CD4-positive, alpha-beta T cell treated with Interleukin-2 at 100 ng/mL for 4 hours (primary cell): Measurements from ENCODE around the gene CHI3L1.

Experiments used
- DNase-seq: peaks from one replicate; pipeline ENCODE4 v3.0.0-alpha.2; 2020; ENCODE audit warnings: low spot score

The CHI3L1 gene

DNA sequence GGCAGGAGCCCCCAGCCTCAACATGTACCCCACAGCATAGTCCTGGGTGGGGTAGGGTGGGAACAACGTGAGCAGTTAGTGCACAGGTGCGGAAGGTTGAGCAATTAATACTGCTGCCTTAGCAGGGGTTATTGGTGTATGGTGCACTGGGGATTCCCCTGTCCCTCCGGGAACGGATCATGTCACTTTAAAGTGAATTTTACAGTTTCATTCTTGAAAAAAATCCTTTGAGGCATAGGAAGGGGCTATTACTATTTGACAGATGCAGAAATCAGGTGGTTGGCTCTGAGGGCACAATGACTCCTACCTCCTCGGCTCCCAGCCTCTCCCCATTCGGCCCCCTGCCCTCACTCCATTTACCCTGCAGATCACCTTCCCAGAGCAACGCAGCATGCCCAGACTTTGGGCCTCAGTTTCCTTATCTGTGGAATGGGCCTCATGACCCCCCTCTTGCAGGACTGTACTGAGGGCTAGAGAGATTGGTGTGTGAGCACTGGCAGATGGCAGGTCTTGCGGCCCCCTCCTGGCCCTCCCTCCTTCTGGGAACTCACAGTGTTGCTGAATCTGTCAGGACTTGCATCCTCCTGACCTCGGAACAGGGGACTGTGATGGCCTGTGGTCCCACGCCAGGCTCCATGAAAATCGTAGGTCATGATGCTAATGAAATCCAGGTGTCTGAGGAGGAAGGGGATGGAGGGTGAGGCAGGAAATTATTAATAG lies 5.7 kb downstream of the CHI3L1 start:
- no peak for DNase-seq

DNA sequence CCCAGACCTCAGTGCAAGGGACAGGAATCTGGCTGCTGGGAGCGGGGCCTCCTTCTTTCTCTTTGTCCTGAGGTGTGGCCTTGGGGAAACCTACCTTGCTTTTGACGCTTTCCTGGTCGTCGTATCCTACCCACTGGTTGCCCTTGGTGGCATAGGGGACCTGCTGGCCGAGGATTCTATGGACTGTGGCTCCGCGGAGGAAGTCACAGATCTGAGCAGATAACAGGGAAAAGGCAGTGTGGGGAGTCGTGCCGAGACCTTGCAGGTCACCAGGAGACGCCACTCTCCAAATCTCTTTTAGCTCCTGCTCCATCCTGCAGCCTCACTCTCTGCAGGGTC lies 6.9 kb downstream of the CHI3L1 start:
- no peak for DNase-seq

DNA sequence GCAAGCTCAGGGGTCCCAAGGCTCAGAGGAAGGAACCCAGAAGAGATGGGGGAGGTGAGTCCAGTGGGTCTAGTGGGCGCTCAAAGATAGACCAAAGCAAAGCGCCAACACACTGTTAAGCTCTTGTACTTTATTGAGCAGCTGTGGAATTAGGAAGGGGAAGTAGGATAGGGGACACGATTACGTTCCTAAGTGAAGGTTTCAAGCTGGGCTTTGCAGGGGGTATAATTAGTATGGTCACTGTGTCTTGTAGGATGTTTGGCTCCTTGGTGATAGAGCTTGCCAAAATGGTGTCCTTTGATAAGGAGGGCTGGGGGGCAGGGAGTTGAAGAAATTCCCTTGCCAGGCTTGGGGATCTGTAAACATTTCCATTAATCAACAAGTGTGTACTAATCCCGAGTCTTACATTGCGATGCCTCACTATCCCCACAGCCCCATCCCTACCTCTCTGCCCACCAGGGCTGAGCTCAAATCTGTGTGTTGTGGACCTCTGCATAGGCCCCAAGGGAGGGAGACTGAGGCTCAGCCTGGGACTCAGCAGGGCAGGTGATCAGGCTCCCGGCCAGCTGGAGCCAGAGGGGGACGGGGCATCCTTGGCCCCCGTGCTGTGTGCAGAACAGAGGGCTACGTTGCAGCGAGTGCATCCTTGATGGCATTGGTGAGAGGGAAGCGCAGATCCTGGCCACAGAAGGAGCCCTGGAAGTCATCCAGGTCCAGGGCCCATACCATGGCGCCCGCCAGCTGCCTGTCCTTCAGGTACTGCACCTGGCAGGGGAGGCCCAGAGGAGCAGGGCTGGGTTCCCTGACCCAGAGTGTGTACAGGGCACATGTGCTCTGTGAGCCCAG lies 7.5 kb downstream of the CHI3L1 start:
- no peak for DNase-seq

DNA sequence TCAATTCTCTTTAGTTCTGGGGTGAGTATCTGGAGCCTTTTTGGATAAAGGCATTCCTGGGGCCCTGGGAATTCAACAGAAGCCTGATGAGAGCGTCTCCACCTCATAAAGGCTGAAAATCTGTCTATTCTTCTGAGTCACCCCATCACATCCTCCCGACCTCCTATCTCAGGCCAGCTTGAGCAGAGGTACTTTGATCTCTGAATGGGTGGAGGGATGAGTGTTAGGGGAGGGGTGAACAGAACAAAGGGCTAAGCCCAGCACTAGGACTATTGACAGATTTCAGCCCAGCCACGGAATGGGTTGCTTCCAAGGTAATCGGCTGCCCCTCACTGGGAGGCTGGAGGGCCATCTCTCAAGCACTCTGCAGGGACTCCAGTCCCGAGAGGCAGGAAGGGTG lies 8.4 kb downstream of the CHI3L1 start:
- no peak for DNase-seq

DNA sequence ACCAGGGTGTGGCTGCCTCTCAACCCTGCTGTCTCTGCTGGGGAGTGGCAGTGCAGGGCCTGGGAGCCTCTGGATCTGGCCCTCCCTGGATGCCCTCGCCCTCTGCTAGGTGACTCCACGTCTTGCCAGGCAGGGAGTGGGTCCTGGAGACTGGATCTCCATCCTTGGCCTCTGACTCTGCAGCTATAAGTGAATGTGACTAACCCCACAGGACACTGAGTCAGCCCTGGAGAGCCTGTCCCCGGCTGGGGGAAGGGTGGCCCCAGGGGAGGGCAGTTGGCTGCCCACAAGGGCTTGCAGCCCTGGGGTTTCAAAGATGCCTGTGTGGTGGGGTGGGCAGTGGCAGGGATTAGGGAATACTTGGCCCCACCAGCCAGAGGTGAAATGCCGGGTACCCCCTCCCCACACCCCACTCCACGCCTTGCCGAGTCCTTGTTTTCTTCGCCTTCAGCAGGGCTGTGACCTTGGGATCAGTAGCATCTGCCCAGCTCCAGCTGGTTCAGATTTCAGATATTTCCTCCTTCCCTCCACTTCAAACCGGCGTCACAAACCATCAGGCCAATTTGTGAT lies 8.9 kb downstream of the CHI3L1 start:
- DNase-seq, result no peak

DNA sequence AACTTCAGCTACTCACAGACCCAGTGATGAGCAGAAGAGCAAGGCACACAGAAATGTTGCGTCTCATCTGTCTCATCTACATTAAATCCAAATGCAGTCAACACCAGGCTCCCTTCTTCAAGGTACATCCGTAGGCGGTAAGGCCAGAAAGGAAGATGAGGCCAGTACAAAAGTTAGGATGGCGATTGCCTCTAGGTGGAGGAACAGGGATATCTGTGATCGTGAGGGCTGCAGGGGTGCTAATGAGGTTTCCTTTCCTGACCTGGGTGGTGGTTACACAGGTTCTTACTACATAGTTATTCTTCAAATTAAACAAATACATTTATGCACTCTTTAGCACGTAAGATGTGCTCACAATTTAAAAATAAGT lies 9.5 kb downstream of the CHI3L1 start:
- no peak for DNase-seq

DNA sequence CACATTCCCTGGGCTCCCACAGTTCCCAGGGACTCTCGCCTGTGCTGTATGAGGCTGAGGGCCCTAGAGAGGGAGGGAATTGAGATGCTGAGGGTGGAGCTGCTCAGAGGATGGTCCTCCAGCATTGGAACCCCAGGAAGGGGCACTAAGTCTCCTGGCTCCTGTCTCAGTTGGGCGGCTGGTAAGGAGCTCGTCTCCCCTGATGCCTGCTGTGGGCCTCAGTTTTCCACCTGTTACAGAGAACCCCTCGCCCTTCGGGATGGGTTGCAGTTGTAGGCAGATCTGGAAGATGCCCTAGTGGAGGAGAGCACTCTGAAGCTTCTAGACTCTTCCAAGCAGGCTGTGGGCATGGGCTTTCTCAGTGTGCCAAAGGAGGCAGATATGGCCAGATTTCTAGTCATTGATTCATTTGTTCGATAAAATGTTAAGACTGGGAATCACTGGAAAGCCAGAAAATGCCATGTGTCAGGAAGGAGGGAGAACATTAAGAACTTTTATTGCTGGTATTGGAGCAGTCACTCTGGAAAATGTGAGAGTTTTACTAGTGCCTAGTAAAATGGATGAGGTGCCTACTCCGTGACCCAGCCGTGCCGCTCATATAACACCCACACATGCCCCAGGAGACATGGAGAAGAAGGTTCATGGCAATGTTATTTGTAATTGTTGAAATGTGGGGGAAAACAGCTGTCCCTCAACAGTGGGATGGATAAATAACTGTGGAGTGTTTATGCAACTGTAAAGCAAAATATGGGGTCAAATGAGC lies 10.1 kb downstream of the CHI3L1 start:
- DNase-seq, result no peak

DNA sequence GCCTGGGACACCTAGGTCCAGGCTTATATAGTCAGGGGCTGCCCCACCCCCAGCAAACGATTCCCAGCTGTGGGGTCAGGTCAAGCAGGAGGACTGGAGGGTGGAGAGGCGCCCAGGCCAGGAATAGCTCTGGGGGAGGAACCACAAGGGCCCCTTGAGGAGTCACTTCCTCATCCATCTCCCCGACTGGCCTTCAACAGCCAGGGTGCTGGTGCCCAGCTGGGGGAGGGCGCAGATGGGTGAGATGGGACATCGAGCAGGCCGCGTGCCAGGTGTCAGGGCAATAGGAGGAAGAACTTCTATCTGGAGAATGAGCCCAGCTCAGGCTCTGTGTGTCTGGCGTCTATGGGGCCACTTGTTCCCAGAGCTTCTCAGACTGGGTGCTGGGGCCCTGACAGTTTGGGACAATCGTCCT lies 10.7 kb downstream of the CHI3L1 start:
- no peak for DNase-seq

DNA sequence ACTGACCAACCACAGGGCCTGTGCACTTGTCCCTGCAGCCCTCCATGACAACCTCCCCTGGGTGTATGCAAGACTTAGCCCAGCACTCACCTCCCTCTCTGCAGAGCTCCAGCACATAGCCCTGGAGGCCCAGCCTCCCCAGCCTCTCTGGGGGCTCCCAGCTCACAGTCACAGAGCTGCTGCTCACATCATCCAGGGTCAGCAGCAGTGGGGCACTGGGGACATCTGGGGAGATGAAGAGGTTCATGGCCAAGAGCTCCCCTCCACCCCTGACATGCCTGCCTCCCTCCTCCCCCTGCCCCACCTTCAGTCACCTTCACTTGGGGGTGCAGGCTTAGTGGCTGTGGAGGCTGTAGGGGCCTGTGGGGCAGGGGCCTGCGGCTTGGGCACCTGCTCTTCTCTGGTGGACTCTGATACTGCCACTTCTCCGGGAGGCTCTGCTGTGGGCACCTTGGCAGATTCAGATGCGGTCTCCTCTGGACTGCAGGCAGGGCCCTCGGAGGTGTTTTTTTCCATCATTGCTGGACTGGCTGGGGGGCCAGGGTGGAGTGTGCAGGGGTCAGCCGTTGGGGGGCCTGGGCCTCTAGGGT lies 11.2 kb downstream of the CHI3L1 start, which contains the start of gene MYBPH:
MYBPH (minus strand) TSS at position 590 of the 590 bp plus-strand sequence; CDS start at position 519, 71 bp downstream.
- DNase-seq, result no peak

DNA sequence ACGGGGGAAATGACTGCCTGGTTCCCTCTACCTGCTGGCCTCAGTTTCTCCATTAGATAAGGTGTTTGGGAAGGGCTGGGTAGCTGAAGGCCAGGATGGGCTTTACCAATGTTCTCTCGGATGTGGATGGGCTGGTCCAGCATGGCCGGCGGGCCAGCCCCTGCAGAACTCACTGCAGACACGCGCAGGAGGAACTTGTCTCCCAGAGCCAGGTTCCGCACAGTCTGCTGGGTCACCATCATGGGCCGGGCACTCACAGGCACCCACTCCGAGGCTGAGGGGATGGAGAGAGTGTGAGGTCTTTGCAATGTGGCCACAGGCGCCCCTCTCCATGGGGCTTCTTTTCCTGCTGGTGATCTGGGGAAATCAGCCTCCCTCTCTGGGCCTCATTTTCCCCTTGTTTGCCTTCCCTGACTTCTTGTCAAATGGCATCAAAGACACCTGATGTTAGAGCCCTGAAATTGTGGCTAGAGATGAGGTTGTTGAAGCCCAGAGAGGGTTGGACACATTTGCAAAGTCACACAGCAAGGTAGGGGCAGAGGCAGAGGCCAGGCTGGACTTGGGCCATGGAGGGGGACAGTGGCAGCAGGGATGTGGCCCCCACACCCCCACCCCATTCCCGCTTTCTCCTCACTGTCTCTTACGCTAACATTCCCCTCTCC lies 12.0 kb downstream of the CHI3L1 start:
- no peak for DNase-seq

DNA sequence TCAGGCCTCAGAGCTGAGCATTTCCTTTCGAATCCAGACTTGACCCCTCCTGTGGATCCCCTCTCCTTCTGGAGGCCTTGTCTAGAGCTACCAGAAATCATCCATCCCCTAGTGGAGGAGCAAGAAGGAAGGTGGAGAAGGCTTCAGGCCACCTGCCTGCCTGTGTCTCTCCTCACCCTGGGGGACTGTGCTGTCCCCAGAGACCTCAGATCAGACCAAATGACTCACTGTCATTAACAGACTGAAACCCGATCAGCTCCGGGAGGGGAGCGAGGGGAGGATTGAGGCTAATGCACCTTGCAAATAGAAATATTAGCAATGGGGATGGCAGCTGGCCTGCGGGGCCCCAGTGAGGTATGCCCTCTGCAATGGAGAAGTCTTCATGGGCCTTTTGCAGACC lies 12.9 kb downstream of the CHI3L1 start:
- DNase-seq, result no peak

DNA sequence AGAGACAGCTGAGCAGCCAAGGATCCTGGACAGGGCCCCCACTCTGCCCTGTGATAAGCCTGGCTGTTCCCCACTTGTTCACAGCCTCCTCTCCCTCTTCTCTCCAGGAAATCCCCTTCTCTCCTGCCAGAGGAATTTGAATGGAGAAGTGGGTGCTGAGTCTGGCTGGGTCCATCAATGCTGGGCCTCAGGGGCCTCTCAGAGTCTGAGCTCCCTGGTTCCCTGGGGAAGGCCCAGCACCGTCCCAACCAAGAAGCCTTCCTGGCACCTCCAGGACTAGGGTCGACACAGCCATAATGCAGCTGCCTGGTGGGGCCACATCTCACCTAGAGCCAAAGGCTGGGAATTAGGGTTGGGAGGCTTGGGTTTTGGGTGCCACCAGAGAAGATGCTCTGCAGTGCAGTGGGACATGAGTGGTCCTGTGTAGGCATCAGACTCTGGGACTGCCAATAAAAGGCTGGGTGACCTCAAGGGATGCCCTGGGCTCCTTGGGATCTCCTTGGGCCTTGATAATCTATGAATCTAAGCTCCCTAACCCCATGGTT lies 13.4 kb downstream of the CHI3L1 start:
- no peak for DNase-seq

DNA sequence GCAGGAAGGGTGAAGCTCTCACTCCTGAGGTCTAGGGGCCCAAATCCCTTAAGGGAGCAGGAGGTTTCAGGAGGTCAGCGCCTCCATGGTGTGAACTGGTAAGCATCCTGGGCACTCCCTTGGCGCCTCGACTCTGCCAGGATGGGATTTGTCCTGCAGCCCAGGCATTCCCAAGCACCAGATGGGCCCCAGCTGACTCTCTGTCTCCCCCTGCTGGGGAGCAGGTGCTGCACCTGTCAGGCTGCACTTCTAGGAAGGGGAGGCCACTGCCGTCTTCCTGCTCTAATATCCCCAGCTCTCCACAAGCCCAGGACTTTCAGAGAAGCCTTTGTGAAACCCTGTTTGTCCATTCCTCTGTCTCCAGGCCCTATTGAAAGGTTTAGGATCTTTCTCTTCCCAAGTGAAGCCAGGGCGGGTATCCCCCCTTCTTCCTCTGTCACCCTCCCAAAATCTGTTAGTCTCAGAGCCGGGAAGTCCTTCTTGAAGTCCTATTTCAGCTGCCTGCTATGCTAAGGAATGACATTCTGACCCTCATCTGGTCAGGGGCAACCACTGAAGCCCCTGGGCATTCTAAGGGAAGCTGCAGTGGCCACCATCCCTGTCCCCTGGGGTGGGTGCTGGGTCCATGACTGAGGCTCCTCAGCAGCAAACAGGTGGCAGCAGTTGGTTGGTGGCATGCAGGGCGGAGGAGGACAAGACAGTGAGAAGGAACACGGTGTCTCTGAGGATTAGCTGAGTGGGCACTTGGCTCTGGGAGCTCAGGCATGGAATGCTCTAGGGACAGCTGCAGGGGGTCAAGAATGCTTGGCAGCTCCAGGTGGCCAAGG lies 14.1 kb downstream of the CHI3L1 start:
- peak; percentile 26 for DNase-seq

DNA sequence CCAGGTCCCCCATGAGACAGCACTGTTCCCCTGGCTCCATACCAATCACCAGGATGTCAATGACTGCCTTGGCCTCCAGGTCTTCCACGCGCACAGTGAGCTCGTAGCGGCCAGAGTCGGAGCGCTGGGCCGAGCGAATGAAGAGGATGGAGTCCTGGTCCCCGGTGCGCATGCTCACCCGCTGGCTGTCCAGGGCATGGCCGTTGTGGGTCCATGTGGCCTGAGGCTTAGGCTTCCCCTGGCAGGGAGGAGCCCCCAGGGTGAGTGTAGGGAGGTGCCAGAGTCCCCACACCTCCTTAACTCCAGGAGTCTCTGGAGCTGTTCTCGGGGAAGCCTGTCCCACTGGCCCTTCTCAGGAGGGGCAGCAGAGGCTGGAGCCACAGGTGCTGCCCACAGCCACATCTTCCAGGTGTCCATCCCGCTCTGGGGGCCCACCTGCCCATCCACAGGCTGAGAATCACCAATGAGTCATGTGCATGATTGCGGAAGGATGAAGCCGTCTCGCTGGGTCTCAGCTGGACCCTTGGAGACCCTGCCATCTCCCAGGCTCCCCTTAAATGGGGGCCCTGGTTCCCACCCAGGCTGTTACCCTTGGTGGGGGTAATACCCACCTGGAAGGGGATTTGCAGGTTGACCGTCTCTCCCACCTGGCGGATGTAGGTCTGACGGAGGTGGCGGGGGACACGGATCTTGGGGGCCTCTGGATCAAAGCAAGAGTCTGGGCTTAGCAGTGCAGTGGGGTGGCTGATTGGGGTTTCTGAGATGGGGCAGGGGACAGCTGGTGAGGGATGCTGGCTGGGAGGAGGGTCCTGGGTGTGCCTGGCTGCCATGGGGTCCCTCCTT lies 14.9 kb downstream of the CHI3L1 start:
- no peak for DNase-seq

DNA sequence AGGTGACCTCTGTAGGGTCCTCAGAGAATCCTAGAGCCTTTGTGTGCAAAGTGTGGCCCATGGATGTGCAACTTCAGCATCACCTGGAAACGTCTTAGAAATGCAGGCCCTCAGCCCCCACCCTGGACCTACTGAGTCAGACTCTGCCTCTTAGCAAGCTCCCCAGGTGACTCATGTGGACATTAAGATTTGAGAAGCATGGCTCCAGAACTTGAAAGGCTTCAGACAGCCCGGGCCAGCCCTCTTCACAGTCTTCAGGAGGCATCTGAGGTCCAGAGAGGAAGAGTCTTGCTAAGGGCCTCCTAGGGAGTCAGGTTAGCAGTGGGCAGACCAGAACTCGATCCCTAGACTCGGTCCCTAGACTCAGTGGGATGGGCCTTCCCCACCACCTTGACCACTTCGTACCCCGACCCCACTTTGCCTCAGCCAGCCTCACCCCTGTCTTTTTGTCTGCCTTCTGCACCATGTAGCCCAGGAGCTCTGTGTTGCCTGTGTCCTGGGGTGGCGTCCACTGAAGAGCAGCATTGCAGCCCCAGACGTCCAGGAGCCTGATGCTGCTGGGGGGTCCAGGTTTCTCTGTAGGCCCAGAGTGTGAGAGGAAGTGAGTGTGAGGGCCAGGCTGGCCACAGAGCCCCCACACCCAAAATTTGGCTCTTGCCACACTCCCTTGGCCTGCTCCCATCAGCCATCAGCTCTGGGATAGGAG lies 15.7 kb downstream of the CHI3L1 start:
- no peak for DNase-seq

DNA sequence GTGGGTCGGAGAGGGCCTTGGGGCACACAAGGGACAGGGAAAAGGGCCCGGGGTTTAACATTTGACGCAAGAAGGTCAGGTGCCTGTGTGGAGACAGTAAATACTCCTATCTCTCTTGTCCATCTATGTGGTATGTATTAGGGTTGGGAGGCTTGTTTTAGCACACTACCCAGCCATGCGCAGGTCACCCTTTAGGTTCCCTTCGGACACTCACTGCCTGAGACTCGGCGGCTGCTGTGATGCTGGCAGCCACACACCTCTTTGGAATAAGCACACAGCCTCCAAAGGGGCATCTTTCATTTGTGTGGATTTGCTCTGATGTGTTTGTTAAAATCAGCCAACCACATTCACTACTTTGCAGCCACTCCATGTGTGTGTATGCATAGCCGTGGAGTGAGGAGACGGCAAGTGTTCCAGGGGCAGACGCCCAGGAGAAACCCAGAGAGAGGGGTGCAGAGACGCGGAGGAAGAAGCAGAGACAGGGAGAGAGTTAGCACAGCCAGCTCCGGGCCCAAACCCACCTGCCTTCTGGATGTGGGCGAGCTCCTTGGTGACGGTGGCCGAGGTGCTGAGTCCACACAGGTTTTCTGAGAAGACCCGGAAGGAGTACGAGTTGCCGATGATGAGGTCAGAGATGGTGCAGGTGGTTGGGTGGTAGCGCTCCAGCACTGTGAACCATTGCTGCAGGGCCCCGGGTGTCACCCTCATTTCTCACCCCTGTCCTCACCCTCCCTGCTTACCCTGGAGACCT lies 16.6 kb downstream of the CHI3L1 start:
- DNase-seq, result no peak

DNA sequence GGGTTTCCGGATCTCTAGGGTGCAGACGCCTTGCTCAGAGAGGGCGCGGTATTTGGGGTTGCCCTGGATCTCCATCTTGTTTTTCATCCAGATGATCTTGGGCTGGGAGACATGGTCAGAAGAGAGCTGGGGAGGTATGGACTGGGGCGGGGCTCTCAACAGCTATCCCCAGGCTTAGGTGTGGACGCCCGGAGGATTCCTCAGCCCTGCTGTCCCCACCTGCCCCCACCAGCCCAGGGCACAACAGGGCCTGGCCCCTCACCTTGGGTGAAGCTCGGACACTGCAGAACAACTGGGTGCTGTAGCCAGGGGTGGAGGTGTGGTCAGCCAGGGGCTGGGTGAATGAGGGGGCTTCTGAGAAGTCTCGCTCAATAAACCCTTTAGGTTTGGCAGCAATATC lies 17.5 kb downstream of the CHI3L1 start:
- DNase-seq, result no peak

DNA sequence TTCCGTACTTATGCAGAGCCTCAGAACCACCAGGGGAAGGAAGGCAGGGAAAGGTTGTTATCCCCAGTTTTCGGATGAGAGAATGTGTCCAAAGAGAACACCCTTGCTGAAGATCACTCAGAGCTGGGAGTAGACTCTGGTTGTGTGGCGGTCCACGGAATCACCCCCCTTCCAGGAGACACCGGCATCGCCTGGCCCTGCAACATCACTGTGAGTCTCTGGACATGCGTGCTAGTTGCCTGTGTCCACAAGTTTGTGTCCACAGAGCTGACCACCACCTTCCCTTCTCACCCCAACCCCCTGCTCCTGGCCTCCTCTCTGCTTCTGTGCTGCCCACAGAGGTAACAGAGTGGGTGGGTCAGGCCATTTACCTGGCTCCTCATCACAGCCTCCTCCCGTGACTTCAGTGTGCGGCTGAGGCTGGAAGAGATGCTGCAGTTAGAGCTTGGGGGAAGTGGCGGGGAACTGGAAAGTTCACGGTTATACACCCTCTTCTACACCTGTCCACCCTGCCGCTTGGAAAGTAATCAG lies 18.2 kb downstream of the CHI3L1 start:
- no peak for DNase-seq
